C4-2B (cell line): ENCODE measurements around the gene PDE4D.

ENCODE experiments used
- ZFX ChIP-seq: fragments of 450-650 bp; IDR thresholded peaks from 2 replicates; pipeline ENCODE4 v1.6.1; 2017
- TF ChIP-seq, protein P1 (sequence below): fragments of 450-650 bp; conservative IDR thresholded peaks from 2 replicates; pipeline ENCODE4 v1.5.1; 2017; ENCODE audit warnings: mild to moderate bottlenecking

DNA sequence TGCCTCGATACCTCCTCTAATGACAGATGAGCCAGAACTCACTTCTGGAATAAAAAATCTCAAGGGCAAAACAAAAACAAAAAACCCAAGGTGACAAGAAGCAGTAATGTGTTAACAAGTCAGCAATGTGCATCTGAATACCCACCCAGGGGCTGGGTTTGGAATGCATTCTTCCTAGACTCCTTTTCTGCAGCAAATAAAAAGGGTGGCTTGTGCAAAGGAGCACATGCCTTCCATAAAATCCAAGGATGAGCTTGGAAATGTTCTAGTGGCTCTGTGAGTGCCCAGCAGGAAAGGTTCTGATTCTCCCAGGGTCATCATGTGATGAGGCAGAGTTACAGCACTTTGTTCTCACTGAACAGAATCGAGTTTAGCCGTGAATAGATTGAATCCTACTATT is 710.8 kb downstream of the PDE4D start:
- TF ChIP-seq, protein P1, sequence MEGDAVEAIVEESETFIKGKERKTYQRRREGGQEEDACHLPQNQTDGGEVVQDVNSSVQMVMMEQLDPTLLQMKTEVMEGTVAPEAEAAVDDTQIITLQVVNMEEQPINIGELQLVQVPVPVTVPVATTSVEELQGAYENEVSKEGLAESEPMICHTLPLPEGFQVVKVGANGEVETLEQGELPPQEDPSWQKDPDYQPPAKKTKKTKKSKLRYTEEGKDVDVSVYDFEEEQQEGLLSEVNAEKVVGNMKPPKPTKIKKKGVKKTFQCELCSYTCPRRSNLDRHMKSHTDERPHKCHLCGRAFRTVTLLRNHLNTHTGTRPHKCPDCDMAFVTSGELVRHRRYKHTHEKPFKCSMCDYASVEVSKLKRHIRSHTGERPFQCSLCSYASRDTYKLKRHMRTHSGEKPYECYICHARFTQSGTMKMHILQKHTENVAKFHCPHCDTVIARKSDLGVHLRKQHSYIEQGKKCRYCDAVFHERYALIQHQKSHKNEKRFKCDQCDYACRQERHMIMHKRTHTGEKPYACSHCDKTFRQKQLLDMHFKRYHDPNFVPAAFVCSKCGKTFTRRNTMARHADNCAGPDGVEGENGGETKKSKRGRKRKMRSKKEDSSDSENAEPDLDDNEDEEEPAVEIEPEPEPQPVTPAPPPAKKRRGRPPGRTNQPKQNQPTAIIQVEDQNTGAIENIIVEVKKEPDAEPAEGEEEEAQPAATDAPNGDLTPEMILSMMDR: no peak
- TF ChIP-seq ZFX: no peak
